Hepatocyte (in vitro differentiated cells): ENCODE results near the gene CLIP4.

Source experiments
- CTCF ChIP-seq: fragments of 200-600 bp; sonication (generic); IDR thresholded peaks from 2 replicates; pipeline ENCODE4 v1.5.1; 2016; ENCODE audit warnings: antibody characterized with exemption, mild to moderate bottlenecking; ENCODE audit not compliant: poor library complexity
- EZH2phosphoT487 ChIP-seq: fragments of 200-600 bp; sonication (generic); IDR thresholded peaks from one replicate; pipeline ENCODE4 v1.6.1; 2018; ENCODE audit warnings: antibody characterized with exemption, mild to moderate bottlenecking, low read depth, moderate library complexity; ENCODE audit not compliant: unreplicated experiment, severe bottlenecking

DNA sequence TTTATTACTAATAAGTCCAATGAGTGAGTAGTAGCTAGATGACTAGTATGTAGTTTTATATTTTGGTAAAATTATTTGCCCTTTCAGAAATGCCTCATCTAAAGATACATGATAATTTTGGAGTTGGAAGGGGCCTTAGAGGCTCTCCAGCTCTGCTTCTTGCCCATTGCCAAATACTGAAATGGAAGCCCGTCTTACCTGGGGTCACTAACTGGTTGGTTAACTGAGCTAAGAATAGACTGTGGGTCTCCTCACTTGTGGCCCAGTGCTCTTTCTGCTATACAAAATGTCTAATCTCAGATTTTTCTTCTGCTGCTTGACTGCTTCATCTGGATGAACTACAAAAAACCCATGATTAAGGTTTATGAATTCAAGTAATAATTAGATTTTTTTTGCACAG is 67.1 kb downstream of the CLIP4 start:
- TF ChIP-seq CTCF (no peak), EZH2phosphoT487 (no peak)
